Omental fat pad (tissue), 4 donors: ENCODE data around the gene RAPGEF4. TPM values are rescaled to one million over a fixed set of nuclear protein-coding genes. Genes with fewer than 3 reads are reported as not detected.

Experiments used
- ATAC-seq: fragments of 150-250 bp; one replicate; pipeline ENCODE4 v1.9.1; 2016; ENCODE audit warnings: mild to moderate bottlenecking, moderate library complexity; ENCODE audit not compliant: low FRiP score
- DNase-seq: peaks from one replicate; pipeline ENCODE4 v3.0.0-alpha.2; 2019; ENCODE audit warnings: low spot score
- total RNA-seq, 4 donors: library from RNA; depleted of rRNA; stranded (reverse); fragments of >200 nt; gene quantifications; one replicate each; pipeline ENCODE4 v1.1.0, GENCODE V29; 2016
- TF ChIP-seq, protein P1 (sequence below), 3 donors: fragments of 450-650 bp; IDR thresholded peaks; one replicate each; pipeline ENCODE4 v1.5.1; 2016 to 2017; ENCODE audit warnings: antibody characterized with exemption in 3 of 3, mild to moderate bottlenecking in 3 of 3, moderate library complexity in 2 of 3

Gene RAPGEF4
- total RNA-seq, 4 donors from 2014 or later: 11.7 to 25.6 (median 20.0) TPM

- no peak for DNase-seq
- TF ChIP-seq, protein P1, sequence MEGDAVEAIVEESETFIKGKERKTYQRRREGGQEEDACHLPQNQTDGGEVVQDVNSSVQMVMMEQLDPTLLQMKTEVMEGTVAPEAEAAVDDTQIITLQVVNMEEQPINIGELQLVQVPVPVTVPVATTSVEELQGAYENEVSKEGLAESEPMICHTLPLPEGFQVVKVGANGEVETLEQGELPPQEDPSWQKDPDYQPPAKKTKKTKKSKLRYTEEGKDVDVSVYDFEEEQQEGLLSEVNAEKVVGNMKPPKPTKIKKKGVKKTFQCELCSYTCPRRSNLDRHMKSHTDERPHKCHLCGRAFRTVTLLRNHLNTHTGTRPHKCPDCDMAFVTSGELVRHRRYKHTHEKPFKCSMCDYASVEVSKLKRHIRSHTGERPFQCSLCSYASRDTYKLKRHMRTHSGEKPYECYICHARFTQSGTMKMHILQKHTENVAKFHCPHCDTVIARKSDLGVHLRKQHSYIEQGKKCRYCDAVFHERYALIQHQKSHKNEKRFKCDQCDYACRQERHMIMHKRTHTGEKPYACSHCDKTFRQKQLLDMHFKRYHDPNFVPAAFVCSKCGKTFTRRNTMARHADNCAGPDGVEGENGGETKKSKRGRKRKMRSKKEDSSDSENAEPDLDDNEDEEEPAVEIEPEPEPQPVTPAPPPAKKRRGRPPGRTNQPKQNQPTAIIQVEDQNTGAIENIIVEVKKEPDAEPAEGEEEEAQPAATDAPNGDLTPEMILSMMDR (IDR thresholded peaks at IDR 0.05): no peak
- no peak for ATAC-seq
Measured at GRCh38 chr2:172904236-172904635, 168.6 kb downstream of the RAPGEF4 start.

DNA sequence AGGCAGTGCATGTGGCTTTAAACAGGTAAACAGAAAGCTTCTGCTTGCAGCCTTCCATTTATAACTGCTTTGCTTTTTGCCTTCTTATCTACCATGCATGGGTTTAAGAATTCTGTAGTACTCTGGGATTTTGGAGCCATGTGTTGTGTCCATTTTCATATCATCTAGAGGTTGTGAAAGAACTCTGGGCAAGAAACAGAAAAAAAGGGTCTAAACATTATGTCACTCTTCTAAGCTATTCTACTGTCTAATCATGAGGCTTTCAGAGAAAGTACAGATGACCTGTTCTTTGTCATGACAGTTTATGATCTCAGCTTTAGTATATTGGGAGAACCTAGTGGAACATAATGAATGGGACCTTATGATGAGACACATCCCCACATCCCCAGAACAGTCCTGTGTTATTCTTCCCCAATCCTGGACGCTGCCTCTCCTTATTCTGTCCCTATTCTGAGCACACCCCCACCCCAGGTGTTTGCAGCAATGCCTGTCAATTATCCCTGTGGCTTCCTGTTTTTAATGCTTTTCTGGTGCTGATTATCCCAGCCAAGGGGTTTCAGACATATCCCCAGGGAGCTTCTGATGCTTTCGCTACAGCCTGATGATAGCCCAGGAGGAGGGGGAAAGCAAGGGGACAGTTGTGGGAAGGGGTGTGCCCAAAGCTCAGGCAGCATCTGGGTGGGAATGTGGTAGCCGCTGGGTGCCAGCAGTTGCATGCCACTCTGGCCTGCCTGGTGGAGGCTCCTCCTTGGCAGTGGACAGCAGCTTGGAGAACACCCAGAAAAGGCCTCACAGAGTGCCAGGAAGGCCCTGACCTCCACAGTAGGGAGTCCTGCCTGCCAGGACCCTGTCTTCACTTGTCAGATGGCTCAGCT is 170.5 kb downstream of the RAPGEF4 start:
- TF ChIP-seq, protein P1 (IDR thresholded peaks at IDR 0.05): no peak
- no peak for ATAC-seq
- no peak for DNase-seq

DNA sequence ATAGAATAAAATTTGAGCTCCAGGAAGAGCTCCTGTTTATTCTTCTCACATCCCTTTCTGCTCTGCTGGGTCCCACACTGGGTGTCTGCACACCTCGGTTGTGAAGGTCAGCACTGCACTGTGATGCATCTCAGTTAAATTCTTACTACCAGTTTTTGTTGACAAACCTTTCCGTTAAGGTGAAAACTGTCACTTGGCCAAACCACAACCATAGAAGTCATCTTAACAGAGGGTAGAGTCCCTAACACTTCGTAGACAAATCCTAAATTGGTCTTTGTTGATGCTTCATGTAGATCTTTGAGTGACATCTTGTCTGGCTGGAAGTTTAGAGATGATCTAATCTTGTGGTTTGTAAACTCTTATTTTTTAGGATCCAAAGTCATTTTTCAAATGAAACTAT is 172.6 kb downstream of the RAPGEF4 start:
- no peak for ATAC-seq
- no peak for DNase-seq
- TF ChIP-seq, protein P1 (IDR thresholded peaks at IDR 0.05): no peak

- ATAC-seq (no peak), DNase-seq (no peak)
- TF ChIP-seq, protein P1 (IDR thresholded peaks at IDR 0.05): no peak
Measured at GRCh38 chr2:172909454-172909853, 173.8 kb downstream of the RAPGEF4 start.

- DNase-seq (no peak), ATAC-seq (no peak)
- TF ChIP-seq, protein P1 (IDR thresholded peaks at IDR 0.05): no peak
Measured at GRCh38 chr2:172912266-172912665, 176.6 kb downstream of the RAPGEF4 start.

DNA sequence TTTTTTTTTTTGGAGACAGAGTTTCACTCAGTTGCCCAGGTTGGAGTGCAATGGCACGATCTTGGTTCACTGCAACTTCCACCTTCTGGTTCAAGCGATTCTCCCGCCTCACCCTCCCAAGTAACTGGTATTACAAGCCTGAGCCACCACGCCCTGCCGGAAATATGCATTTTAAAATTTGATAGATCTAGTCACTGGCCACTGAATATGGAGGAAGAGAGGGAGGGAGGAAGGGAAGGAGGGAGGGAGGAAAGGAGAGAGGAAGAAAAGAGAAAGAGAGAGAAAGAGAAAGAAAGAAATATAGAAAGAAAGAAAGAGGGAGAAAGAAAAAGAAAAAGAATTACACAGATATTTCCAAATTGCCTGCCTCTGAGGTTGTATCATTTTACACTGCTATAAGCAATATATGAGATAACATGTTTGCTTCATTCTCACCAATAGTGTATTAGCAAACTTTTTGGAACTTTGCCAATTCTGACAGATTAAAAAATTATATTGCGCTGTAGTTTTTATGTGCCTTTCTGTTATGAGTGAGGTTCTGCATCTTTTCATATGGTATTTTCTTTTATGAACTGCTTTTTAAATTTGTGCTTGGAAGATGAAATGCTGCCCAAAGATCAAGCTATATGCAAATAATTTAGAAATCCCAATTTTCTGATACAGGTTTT is 178.8 kb downstream of the RAPGEF4 start:
- no peak for DNase-seq
- TF ChIP-seq, protein P1 (IDR thresholded peaks at IDR 0.05): no peak
- ATAC-seq: no peak
